ENCODE results near the gene OTUD5. TPM values are rescaled to one million over a fixed set of nuclear protein-coding genes. Genes with fewer than 3 reads are reported as not detected.

Gene OTUD5
- total RNA-seq, 1 donor from 2014 or later, result 72.3 TPM

DNA sequence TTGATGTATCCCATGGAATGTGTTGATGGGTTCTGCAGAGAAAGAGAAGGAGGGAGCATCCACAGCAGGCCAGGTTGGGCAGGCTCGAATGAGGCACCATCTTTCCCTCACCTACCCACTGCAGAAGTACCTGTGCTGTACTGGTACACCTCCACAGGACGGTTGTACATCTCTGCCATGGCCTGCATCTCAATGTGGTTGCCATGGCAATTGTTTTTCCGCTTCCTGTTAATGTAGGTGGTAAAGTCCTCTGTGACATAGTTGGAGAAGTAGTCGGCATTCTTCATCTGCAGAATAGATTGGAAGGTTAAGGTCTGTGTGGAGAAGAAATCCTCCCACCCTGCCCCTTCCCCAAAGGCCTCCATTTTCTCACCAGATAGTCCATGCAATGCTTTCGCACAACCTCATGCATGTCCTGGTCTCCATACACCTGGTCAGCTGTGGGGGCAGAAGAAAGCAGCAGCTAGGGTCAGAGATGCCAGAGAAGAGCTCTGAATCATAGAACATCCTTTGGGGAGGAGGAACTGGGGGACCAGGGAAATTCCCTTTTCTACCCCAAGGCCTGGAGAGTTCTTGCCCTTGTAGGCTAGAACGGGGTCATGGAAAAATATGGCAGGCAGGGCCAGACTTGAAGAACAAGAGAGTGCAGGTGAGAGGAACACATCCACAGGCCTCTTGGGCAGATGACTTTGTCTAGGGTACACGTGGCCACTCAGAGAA lies 22.7 kb downstream of the OTUD5 start:
- intact Hi-C loops (cut with DNase I), result no loop called here
- Histone ChIP-seq H3K36me3 (peaks cover 3 to 16% of the 10 kb centered on the region in 2 donors), H3K27me3 (no peaks in the 10 kb centered on the region), H3K4me1 (no peaks in the 10 kb centered on the region), H3K9me3 (no peaks in the 10 kb centered on the region), H3K27ac (no peak overlapping the region), H3K4me3 (no peak overlapping the region)
- no peak for TF ChIP-seq CTCF (IDR thresholded peaks at IDR 0.05)
- DNase-seq (ENCODE audit: low spot score in 2 of 2), result no peak

DNA sequence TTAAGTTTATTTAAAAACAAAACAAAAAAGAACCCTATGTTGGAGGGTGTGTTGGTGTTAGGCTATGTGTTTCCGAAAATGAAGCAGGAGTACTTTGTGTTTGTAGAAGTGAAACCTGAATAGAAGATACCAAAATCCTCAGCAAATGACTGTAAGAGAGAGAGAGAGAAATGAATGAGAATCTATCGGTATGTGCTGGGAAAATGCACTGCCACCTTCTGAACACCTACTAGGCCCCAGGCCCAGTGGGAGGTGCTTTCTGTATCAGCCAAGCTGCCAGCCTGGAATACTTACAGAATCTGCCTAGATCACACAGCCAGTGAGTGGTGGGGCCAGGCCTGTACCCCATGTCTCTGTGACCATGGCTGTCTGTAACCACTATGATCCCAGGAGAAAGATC lies 23.6 kb downstream of the OTUD5 start:
- Histone ChIP-seq H3K27ac (no peak overlapping the region), H3K36me3 (peaks cover 7 to 16% of the 10 kb centered on the region in 2 donors), H3K27me3 (no peaks in the 10 kb centered on the region), H3K4me1 (no peaks in the 10 kb centered on the region), H3K9me3 (no peaks in the 10 kb centered on the region), H3K4me3 (no peak overlapping the region)
- intact Hi-C loops (cut with DNase I), result no loop called here
- DNase-seq (ENCODE audit: low spot score in 2 of 2), result no peak
- no peak for TF ChIP-seq CTCF (IDR thresholded peaks at IDR 0.05)

- no peaks in the 10 kb centered on the region for H3K9me3 ChIP-seq
- TF ChIP-seq CTCF (IDR thresholded peaks at IDR 0.05), result no peak
- no peak overlapping the region for H3K4me3 ChIP-seq
- intact Hi-C loops (cut with DNase I), result no loop called here
- no peak overlapping the region for H3K27ac ChIP-seq
- H3K36me3 ChIP-seq, result peaks cover 22 to 25% of the 10 kb centered on the region in 2 donors
- no peak for DNase-seq (ENCODE audit: low spot score in 2 of 2)
- no peaks in the 10 kb centered on the region for H3K4me1 ChIP-seq
- H3K27me3 ChIP-seq, result no peaks in the 10 kb centered on the region
These were observed 29.5 kb downstream of the OTUD5 start for GRCh38 chrX:48927736-48928382.

GRCh38 chrX:48927123-48927522 lies 30.3 kb downstream of the OTUD5 start:
- Histone ChIP-seq H3K4me3 (no peak overlapping the region), H3K27ac (no peak overlapping the region), H3K36me3 (peaks cover 19 to 27% of the 10 kb centered on the region in 2 donors), H3K27me3 (no peaks in the 10 kb centered on the region), H3K9me3 (no peaks in the 10 kb centered on the region), H3K4me1 (no peaks in the 10 kb centered on the region)
- DNase-seq (ENCODE audit: low spot score in 2 of 2), result no peak
- intact Hi-C loops (cut with DNase I), result no loop called here
- no peak for TF ChIP-seq CTCF (IDR thresholded peaks at IDR 0.05)

DNA sequence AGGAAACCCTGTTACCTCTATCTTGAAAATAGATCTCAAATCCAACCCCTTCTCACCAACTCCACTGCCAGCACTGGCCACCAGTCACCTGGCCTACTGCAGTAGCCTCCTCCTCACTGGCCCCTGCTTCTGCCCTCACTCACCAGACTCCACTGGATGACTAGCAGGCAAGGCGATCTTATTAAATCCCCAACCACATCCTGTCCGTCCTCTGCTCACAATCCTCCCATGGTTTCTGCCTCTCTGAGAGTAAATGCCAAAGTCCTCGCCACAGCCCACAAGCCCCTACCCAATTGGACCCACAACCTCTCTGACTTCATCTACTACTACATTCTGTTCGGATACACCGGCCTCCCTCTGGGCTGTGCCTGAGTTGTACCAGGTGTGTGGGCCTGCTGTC lies 33.1 kb downstream of the OTUD5 start:
- H3K27ac ChIP-seq, result no peak overlapping the region
- no peaks in the 10 kb centered on the region for H3K9me3 ChIP-seq
- H3K4me1 ChIP-seq, result no peaks in the 10 kb centered on the region
- no peak for TF ChIP-seq CTCF (IDR thresholded peaks at IDR 0.05)
- intact Hi-C loops (cut with DNase I), result no loop called here
- H3K36me3 ChIP-seq, result peaks cover 16 to 27% of the 10 kb centered on the region in 2 donors
- H3K27me3 ChIP-seq, result no peaks in the 10 kb centered on the region
- no peak for DNase-seq (ENCODE audit: low spot score in 2 of 2)
- no peak overlapping the region for H3K4me3 ChIP-seq

Data from ascending aorta (tissue), 2 donors.